Measurements from ENCODE around the gene CIC. TPM values are rescaled to one million over a fixed set of nuclear protein-coding genes. Genes with fewer than 3 reads are reported as not detected.
A peak's percentile ranks its signal among the peaks of the same experiment; 100 is the strongest.

Gene CIC
- total and polyA plus RNA-seq, 2 of the 13 experiments (the other 11 are each of a cell fraction or from before 2014, with no cell fraction given) = 5.9 to 8.0 TPM

GRCh38 chr19:42220751-42221097 is 48.3 kb upstream of the CIC start:
- Histone ChIP-seq H3K4me2 (ENCODE audit: low read depth, low read length) (peak overlapping the region; percentile 95), H3K27me3 (ENCODE audit: control insufficient read depth in 1 of 2, insufficient read depth in 2 of 2, low read length in 2 of 2) (no peaks in the 10 kb centered on the region; a peak in 1 of 5 replicates), H3K9ac (ENCODE audit: insufficient read depth, low read depth, low read length) (peak overlapping the region; percentile 91), H2AFZ (ENCODE audit: low read length) (no peak overlapping the region), H3K9me3 (ENCODE audit: low read length) (no peaks in the 10 kb centered on the region), H3K4me3 (replicated peaks in 1 of 3; ENCODE audit: insufficient read depth in 1 of 3, low read depth in 2 of 3, low read length in 3 of 3) (peak overlapping the region; percentile 80 to 94 (median 88)), H3K4me1 (ENCODE audit: insufficient read depth, low read length) (peaks cover 49% of the 10 kb centered on the region), H4K20me1 (ENCODE audit: insufficient read depth, low read length) (peaks cover 10% of the 10 kb centered on the region), H3K27ac (ENCODE audit: extremely low read length, insufficient read depth, low read length) (peak overlapping the region; percentile 78), H3K79me2 (ENCODE audit: insufficient read depth, low read length) (peaks cover 46% of the 10 kb centered on the region), H3K36me3 (replicated peaks in 1 of 2; ENCODE audit: control insufficient read depth in 1 of 2, insufficient read depth in 2 of 2, low read length in 2 of 2) (peaks cover 8 to 14% of the 10 kb centered on the region in 2 experiments; a peak in 4 of 5 replicates)
- BruUV-seq (replicated peaks) = no TSS peak
- intact Hi-C loops (cut with micrococcal nuclease; ENCODE audit: unreplicated experiment) (loop anchor here (1.0 to 2.0 kb wide), 2 partner anchors 22 to 58 kb away; partner anchors contain the start of gene GSK3A), in situ Hi-C loops (cut with HindIII; ENCODE audit: extremely low pct_ligation_motif_present, low pct_unique_long_range_greater_than_20kb) (no loop called here)
- FAIRE-seq (no peak), DNase-seq (ENCODE audit: low spot score) (no peak), ATAC-seq (no peak)
- TF ChIP-seq KLF9 (CRISPR knock-in tag; IDR thresholded peaks at IDR 0.05; ENCODE audit: low read depth) (no peak), MYPOP (CRISPR knock-in tag; IDR thresholded peaks at IDR 0.05) (no peak), SIN3B (IDR thresholded peaks at IDR 0.05; ENCODE audit: low read length) (0 out of 2 replicates have a peak, but pooled peaks have one; percentile 1), GMEB2 (CRISPR knock-in tag; IDR thresholded peaks at IDR 0.05; ENCODE audit: low read depth) (no peak), SRY (CRISPR knock-in tag; IDR thresholded peaks at IDR 0.05) (no peak), ZNF816 (CRISPR knock-in tag; IDR thresholded peaks at IDR 0.05; ENCODE audit: borderline replicate concordance) (no peak), ZNF207 (IDR thresholded peaks at IDR 0.05; ENCODE audit: borderline replicate concordance) (no peak), MNT (IDR thresholded peaks at IDR 0.05) (no peak), EEA1 (CRISPR knock-in tag; IDR thresholded peaks at IDR 0.05; ENCODE audit: borderline replicate concordance) (0 out of 2 replicates have a peak, but pooled peaks have one; percentile 15), EHMT2 (IDR thresholded peaks at IDR 0.05; ENCODE audit: borderline replicate concordance, low read depth, low read length) (no peak), E2F1 (CRISPR knock-in tag; IDR thresholded peaks at IDR 0.05) (no peak), HDAC6 (IDR thresholded peaks at IDR 0.05; ENCODE audit: low read depth, low read length) (no peak), HMG20A (CRISPR knock-in tag; IDR thresholded peaks at IDR 0.05; ENCODE audit: borderline replicate concordance) (no peak), TCF7L2 (IDR thresholded peaks at IDR 0.05; ENCODE audit: low read depth, low read length) (no peak), FOXC1 (CRISPR knock-in tag; IDR thresholded peaks at IDR 0.05; ENCODE audit: borderline replicate concordance) (no peak), MED13 (CRISPR knock-in tag; IDR thresholded peaks at IDR 0.05) (peak; percentile 8; the same call in 1 of the 2 replicates), FLYWCH1 (CRISPR knock-in tag; IDR thresholded peaks at IDR 0.05) (0 out of 2 replicates have a peak, but pooled peaks have one; percentile 65)
- POLR2A ChIA-PET = interaction anchor here (0.9 to 2.1 kb wide), 4 partner anchors 14 to 61 kb away, joined by 3 to 13 read pairs (median 5); partner anchors contain the start of gene GSK3A
- CTCF ChIA-PET (ENCODE audit: low intra/inter-chr PET ratio, low total read pairs) = interaction anchor here (1.6 kb wide), 1 partner anchor 70 kb away, joined by 3 read pairs; no protein-coding TSS in a partner anchor
- 1% methylated on average over 6 of the region's 6 CpGs for WGBS (ENCODE audit: low lambda C conversion rate)
